GM18508 (cell line): ENCODE results near the gene ZFPM1.

Experiments
- ATAC-seq: cut with Tn5 transposase; IDR thresholded peaks from one replicate; pipeline ENCODE4 v1.9.1; 2021; ENCODE audit warnings: moderate number of reproducible peaks; ENCODE audit not compliant: insufficient read depth, unreplicated experiment

ZFPM1 gene

DNA sequence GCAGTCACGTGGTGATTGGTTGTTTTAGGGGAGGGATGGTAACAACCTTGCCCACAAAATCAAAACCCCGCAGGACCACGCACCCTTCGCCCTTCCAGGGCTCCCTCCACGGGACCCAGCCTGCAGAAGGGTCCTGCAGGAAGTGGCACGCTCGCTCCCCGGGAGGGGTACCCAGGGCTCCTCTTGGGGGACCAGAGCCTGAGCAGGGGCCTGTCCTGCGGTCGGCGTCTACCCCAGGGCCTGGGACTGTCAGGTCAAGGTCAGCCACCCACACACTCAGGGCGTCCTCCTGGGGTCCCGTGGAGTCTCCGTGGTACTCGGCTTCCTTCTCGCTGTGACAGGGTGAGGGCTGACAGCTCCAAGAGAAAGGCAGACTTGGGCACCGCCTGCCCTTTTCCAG lies 36.4 kb upstream of the ZFPM1 start:
- no peak for ATAC-seq

DNA sequence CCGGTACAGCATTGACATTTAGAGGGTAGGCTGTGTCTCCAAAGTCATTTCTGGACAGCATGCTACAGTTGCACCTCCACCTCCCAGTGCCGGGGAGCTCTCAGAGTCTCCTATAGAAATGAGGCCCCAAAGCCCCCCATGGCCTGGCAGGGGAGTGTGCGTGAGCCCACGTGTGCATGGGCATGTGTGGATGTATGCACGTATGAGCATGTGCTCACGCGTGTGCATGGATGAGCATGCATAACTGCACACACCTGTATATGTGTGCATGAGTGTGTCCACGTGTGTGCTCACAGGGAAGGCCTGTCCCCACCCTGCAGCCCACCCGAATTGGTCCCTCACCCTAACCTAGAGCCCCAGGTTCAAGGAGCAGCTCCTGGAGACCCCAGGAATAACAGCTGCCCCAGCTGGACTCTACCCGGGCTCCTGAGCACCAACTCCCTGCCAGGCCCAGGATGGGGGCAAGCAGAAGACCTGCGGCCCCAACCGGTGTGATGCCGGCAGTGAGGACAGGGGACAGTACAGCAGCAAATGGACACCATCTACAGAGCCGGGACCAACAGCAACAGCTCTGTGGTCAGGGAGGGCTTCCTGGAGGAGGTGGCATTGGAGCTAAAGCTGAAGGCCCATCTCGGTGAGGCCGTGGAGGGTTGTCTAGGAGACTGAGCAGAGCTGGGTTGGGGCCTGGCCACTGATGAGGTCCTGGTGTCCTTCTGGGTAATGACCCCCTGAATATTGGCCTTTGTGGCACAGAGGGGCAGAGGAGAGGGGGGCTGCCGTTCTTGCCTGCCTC lies 35.2 kb upstream of the ZFPM1 start:
- ATAC-seq, result no peak

DNA sequence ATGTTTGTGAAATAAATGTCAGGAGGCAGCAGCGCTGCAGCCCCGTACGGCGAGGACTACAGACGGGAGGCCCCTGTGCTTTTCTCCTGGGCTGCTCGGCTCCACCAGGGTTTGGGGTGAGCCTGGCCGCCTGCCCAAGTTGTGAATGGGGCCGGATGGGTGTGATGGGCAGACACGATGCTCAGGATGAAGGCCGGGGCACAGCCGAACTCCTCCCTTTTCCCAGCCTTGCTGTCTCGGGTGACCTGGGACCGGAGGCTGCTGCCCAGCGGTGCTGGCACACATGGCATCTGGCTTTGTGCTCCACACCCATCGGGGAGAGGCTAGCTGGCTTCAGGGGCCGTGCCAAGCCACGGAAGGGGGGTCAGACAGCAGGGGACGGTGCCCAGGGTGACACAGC lies 34.2 kb upstream of the ZFPM1 start:
- no peak for ATAC-seq

DNA sequence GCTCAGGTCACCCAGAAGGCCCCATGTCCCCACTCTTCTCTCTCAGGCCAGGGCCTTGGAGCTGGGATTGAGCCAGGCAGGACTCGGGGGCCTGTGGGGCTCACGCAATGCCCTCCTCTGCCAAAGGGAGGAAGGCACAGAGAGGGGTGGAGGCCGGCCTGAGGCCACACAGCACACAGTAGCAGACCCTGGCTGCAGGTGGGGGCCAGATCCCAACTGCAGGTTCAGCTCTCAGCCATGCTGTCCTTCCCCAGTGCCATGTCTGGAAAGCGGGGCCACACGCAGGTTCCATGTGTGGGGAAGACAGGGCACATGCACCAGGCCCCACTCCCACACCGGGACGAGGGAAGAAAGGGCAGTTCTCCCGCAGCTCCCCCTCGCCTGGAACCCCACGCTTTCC lies 33.3 kb upstream of the ZFPM1 start:
- no peak for ATAC-seq

DNA sequence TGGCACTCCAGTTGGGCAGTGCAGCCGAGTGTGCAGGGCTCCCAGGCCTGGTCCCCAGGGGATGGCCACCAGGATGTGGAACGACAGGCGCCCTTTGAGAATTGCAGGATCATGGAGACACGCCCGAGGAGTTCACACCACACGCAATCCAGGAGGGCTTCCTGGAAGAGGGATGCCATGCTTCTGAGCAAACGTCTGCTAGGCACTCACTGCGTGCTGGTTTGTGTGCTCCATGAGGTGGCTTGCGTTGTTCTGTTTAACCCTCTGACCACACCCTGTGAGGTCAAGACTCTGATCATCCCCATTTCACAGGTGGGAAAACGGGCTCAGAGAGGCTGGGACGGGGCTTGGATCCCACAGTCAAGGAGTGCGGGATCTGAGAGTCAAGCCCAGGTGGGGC lies 32.6 kb upstream of the ZFPM1 start:
- no peak for ATAC-seq

DNA sequence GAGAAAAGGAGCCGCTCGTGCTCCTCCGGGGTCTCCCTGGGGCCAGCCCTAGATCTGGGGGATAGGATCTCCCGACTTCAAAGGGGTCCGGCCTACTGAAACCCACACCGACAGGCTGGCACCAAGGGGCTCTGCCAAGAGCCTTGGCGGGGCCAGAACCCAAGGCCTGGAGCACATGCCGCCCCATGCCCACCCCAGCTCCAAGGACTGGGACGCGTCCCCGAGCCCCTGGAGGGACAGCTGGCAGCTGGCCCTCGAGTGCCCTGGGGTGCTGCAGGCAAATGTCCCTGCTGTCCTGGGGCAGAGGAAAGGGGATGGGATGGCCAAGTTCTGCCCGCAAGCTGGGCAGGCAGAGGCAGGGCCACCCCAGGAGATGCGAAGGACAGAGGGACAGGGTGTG lies 31.8 kb upstream of the ZFPM1 start:
- no peak for ATAC-seq

DNA sequence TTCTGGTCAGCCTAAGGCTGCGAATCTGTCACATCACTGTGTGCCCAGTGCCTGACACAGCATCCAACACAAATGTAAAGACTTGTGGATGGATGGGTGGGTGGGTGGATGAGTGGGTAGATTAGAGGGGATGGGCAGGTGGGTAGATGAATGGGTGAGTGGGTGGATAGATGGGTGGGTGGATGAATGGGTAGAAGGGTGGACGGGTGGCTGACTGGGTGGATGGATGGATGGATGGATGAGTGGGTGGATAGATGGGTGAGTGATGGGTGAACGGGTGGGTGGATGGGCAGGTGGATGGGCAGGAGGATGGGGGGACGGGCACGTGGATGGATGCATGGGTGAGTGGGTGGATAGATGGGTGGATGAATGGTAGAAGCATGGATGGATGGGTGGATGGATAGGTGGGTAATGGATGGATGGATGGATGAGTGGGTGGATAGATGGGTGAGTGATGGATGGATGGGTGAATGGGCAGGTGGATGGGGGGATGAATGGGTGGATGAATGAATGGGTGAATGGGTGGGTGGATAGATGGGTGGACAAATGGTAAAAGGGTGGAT lies 31.1 kb upstream of the ZFPM1 start:
- ATAC-seq, result no peak

DNA sequence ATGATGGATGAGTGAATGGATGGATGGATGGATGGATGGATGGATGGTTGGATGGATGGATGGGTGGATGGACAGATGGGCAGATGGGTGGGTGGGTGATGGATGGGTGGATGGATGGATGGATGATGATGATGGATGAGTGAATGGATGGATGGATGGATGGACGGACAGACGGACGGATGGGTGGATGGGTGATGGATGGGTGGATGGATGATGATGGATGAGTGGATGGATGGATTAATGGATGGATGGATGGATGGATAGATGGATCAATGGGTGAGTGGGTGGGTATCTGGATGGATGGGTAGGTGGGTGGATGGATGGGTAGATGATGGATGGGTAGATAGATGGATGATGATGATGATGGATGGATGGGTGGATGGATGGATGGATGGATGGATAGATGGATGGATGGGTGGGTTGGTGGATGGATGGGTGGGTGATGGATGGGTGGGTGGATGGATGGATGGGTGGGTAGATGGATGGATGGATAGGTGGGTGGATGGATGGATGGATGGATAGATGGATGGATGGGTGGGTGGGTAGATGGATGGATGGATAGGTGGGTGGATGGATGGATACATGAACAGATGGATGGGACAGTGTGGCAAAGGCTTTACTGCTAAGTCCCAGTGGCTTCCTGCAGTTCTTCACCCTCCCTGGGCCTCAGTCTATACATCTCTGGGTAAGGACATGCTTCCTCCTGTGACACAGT lies 30.2 kb upstream of the ZFPM1 start:
- no peak for ATAC-seq

DNA sequence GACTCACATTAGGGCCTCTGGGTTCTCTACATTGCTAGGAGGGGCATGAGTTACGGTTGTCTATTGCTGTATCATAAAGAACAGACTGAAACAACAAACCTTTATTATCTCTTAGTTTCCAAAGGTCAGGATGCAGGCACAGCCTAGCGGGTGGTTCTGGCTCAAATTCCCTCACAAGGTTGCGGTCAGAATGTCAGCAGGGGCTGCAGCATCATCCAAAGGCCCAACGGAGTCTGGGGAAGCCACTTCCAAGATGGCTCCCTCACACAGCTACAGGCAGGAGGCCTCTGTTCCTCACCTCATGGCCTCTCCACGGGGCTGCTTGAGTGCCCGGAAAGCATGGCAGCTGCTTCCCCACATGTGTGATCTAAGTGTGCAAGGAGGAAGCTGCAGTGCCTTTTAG lies 29.6 kb upstream of the ZFPM1 start:
- no peak for ATAC-seq

DNA sequence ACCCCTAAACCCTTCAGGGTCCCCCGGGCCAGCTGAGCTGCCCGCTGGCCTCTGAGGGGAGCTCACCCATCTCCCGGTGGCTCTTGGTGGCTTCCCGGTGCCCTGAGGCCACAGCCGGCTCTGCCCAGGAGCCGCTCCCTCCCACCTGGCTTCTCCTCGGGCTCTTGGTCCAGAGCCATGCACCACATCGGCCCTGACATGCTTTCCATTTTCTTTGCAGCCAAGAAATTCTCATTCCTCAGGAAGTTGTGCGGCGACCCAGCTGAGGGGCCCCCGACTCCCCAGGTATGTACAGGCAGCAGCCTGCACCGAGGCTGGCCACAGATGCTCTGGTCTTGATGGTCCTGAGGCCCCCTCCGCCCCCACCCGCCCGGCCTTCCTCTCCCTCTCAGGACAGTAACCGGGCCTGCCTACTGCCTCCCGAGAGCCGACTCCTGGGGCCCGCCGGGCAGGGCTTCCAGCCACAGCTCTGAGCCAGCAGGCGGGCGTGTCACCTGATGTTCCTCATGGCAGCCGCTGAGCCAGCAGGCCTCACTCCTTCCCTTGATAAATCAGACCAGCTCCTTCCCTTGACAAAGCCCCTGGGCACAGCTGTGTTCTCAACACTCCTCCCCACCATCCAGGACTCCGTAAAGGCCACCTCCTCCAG lies 28.4 kb upstream of the ZFPM1 start:
- no peak for ATAC-seq

DNA sequence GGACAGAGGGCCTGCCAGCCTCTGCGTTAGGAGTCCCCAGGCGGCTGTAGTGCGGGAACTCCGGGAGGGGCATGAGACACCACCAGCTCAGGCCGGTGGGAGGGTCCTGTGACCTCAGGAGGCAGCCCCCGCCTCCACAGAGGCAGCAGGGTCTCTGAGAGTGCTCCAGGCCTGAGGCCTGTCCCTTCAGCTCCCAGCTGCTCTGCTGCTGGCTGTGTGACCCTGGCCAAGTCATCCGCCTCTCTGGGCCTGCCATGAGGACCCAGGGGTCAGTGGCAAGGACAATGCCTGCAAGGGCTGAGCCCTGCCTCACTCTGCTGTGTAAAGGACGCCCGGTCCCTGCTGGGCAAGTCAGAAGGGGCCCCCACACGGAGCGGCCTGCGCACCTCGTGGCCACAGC lies 27.1 kb upstream of the ZFPM1 start:
- no peak for ATAC-seq

DNA sequence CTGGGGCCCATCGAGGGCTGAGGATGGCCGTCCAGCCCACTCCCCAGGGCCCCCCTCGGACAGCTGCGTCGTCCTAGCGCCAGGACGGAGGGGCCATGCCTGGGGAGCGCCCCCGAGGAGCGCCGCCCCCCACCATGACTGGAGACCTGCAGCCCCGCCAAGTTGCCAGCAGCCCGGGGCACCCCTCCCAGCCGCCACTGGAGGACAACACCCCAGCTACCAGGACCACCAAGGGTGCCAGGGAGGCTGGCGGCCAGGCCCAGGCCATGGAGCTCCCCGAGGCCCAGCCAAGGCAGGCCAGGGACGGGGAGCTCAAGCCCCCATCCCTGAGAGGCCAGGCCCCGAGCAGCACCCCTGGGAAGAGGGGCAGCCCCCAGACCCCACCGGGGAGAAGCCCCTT lies 25.7 kb upstream of the ZFPM1 start:
- ATAC-seq, result no peak

DNA sequence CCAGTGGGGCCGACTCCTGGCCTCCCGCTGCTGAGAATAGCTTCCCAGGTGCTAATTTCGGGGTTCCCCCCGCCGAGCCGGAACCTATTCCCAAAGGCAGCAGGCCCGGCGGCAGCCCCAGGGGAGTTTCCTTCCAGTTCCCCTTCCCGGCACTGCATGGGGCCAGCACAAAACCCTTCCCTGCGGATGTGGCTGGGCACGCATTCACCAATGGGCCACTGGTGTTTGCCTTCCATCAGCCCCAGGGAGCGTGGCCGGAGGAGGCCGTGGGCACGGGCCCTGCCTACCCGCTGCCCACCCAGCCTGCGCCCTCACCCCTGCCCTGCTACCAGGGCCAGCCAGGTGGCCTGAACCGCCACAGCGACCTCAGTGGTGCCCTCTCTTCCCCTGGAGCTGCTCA lies 24.9 kb upstream of the ZFPM1 start:
- ATAC-seq, result no peak

DNA sequence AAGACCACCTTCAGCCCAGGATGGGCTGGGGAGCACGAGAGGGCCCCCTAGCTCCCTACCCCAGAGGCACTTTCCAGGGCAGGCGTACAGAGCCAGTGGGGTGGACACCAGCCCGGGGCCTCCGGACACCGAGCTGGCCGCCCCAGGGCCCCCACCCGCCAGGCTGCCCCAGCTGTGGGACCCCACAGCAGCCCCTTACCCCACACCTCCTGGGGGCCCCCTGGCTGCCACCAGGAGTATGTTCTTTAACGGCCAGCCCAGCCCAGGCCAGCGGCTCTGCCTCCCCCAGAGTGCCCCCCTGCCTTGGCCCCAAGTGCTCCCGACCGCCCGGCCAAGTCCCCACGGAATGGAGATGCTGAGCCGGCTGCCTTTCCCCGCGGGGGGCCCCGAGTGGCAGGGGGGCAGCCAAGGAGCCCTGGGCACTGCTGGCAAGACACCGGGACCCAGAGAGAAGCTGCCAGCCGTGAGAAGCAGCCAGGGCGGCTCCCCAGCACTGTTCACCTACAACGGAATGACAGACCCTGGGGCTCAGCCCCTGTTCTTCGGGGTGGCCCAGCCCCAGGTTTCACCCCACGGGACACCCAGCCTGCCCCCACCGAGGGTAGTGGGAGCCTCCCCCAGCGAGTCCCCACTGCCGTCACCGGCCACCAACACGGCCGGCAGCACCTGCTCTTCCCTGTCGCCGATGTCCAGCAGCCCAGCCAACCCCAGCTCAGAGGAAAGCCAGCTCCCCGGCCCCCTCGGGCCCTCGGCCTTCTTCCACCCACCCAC lies 24.3 kb upstream of the ZFPM1 start:
- no peak for ATAC-seq

DNA sequence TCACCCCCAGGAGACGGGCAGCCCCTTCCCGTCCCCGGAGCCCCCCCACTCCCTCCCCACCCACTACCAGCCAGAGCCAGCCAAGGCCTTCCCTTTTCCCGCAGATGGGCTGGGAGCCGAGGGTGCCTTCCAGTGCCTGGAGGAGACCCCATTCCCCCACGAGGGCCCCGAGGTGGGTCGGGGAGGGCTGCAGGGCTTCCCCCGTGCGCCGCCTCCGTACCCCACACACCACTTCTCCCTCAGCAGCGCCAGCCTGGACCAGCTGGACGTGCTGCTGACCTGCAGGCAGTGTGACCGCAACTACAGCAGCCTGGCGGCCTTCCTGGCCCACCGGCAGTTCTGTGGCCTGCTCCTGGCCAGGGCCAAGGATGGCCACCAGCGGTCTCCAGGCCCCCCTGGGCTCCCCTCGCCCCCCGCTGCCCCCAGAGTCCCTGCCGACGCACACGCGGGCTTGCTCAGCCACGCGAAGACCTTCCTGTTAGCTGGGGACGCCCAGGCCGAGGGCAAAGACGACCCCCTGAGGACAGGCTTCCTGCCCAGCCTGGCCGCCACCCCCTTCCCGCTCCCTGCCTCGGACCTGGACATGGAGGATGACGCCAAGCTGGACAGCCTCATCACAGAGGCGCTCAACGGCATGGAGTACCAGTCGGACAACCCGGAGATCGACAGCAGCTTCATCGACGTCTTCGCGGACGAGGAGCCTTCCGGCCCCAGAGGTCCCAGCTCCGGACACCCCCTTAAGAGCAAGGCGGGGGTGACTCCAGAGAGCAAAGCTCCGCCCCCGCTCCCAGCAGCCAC lies 23.5 kb upstream of the ZFPM1 start:
- no peak for ATAC-seq

DNA sequence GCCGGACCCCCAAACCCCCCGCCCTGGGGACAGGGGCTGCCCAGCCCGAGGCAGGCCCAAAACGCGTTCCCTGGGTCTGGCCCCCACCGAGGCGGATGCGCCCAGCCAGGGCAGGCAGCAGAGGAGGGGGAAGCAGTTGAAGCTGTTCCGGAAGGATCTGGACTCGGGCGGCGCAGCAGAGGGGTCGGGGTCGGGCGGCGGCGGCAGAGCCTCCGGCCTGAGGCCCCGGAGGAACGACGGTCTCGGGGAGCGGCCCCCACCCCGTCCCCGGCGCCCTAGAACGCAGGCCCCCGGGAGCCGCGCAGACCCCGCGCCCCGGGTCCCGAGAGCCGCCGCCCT lies 22.9 kb upstream of the ZFPM1 start:
- no peak for ATAC-seq

DNA sequence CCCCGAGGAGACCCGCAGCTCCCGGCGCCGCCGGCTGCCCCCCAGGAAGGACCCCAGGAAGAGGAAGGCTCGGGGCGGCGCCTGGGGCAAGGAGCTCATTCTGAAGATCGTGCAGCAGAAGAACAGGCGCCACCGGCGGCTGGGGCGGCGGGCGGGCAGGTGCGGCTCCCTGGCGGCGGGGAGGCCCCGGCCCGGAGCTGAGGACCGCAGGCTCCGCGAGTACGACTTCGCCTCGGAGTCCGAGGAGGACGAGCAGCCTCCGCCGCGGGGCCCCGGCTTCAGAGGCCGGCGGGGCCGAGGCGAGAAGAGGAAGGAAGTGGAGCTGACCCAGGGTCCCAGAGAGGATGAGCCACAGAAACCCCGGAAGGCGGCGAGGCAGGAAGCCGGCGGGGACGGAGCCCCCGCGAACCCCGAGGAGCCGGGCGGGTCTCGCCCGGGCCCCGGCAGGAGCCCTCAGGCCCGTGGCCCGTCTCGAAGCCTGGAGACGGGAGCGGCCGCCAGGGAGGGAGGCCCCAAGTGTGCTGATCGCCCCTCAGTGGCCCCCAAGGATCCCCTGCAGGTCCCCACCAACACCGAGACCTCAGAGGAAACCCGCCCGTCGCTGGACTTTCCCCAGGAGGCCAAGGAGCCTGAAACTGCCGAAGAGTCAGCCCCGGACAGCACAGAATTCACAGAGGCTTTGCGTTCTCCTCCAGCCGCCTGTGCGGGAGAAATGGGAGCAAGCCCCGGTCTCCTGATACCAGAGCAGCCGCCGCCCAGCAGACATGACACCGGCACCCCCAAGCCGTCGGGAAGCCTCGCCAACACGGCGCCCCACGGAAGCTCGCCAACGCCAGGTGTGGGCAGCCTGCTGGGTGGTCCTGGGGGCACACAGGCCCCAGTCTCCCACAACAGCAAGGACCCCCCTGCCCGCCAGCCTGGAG lies 22.3 kb upstream of the ZFPM1 start:
- ATAC-seq, result no peak

DNA sequence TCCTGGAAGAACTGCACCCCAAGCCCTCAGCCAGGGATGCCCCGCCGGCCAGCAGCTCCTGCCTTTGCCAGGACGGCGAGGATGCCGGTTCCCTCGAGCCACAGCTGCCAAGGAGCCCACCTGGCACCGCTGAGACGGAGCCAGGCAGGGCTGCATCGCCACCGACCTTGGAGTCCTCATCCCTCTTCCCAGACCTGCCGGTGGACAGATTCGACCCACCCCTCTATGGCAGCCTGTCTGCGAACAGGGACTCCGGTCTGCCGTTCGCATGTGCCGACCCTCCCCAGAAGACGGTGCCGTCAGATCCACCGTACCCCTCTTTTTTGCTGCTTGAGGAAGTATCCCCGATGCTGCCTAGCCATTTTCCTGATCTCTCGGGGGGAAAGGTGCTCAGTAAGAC lies 21.4 kb upstream of the ZFPM1 start:
- ATAC-seq, result no peak

DNA sequence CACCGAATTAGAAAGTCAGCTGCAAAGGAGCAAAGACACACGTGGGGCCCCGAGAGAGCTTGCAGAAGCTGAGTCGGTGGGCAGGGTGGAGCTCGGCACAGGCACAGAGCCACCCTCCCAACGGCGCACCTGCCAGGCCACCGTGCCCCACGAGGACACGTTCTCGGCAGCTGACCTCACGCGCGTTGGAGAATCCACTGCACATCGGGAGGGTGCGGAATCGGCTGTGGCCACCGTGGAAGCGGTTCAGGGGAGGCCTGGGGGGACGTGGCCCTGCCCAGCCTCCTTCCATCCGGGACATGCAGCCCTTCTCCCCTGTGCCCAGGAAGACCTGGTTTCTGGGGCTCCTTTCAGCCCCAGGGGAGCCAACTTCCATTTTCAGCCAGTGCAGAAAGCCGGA lies 20.9 kb upstream of the ZFPM1 start:
- ATAC-seq, result no peak
